Effector CD8-positive, alpha-beta T cell (primary cell): Measurements from ENCODE around the gene GSTO2.
A peak's percentile ranks its signal among the peaks of the same experiment; 100 is the strongest.

Source experiments
- DNase-seq: peaks from one replicate; lab custom pipeline; 2025; lab: John Stamatoyannopoulos, UW

The GSTO2 gene

GRCh38 chr10:104253606-104254410 is 15.2 kb upstream of the GSTO2 start:
- DNase-seq = no peak

- peak; percentile 39 for DNase-seq
Observed at GRCh38 chr10:104254493-104255310, 14.3 kb upstream of the GSTO2 start, which contains the start of gene GSTO1. Gene GSTO1, plus strand, starts transcription at chr10:104254892. Its CDS starts 37 bp downstream, at chr10:104254929.

- no peak for DNase-seq
Observed at GRCh38 chr10:104255311-104255981, 13.5 kb upstream of the GSTO2 start.

GRCh38 chr10:104256335-104256961 is 12.5 kb upstream of the GSTO2 start:
- no peak for DNase-seq

- no peak for DNase-seq
Observed at GRCh38 chr10:104257235-104257634, 11.7 kb upstream of the GSTO2 start.

GRCh38 chr10:104258209-104258608 is 10.8 kb upstream of the GSTO2 start:
- DNase-seq = no peak

- DNase-seq = no peak
Observed at GRCh38 chr10:104259456-104259855, 9.5 kb upstream of the GSTO2 start.

- DNase-seq = no peak
Observed at GRCh38 chr10:104259999-104260774, 8.8 kb upstream of the GSTO2 start.

- DNase-seq = no peak
Observed at GRCh38 chr10:104260775-104261115, 8.2 kb upstream of the GSTO2 start.

GRCh38 chr10:104262055-104262454 is 6.9 kb upstream of the GSTO2 start:
- no peak for DNase-seq

GRCh38 chr10:104264783-104265182 is 4.2 kb upstream of the GSTO2 start:
- no peak for DNase-seq

- no peak for DNase-seq
Observed at GRCh38 chr10:104267721-104268404, 1.1 kb upstream of the GSTO2 start.

- no peak for DNase-seq
Observed at GRCh38 chr10:104268405-104268712, 625 bp upstream of the GSTO2 start.

GRCh38 chr10:104273286-104273685 is 4.3 kb downstream of the GSTO2 start:
- no peak for DNase-seq

- no peak for DNase-seq
Observed at GRCh38 chr10:104273899-104274575, 5.1 kb downstream of the GSTO2 start.

GRCh38 chr10:104274762-104275721 is 6.1 kb downstream of the GSTO2 start:
- peak; percentile 12 for DNase-seq

- DNase-seq = no peak
Observed at GRCh38 chr10:104276192-104276591, 7.2 kb downstream of the GSTO2 start.

- DNase-seq = no peak
Observed at GRCh38 chr10:104277785-104278184, 8.8 kb downstream of the GSTO2 start.
